Omental fat pad (tissue), 4 donors: ENCODE results near the gene NATD1. TPM values are rescaled to one million over a fixed set of nuclear protein-coding genes. Genes with fewer than 3 reads are reported as not detected.

ENCODE experiments used
- ATAC-seq: fragments of 150-250 bp; one replicate; pipeline ENCODE4 v1.9.1; 2016; ENCODE audit warnings: mild to moderate bottlenecking, moderate library complexity; ENCODE audit not compliant: low FRiP score
- DNase-seq: peaks from one replicate; pipeline ENCODE4 v3.0.0-alpha.2; 2019; ENCODE audit warnings: low spot score
- CTCF ChIP-seq, 3 donors: fragments of 450-650 bp; IDR thresholded peaks; one replicate each; pipeline ENCODE4 v1.5.1; 2016 to 2017; ENCODE audit warnings: antibody characterized with exemption in 3 of 3, mild to moderate bottlenecking in 3 of 3, moderate library complexity in 2 of 3
- total RNA-seq, 4 donors: library from RNA; depleted of rRNA; stranded (reverse); fragments of >200 nt; gene quantifications; one replicate each; pipeline ENCODE4 v1.1.0, GENCODE V29; 2016

NATD1 gene
- total RNA-seq, 4 donors from 2014 or later, result 7.5 to 19.1 (median 9.6) TPM

GRCh38 chr17:21223086-21223485 lies 30.1 kb downstream of the NATD1 start:
- no peak for DNase-seq

GRCh38 chr17:21218831-21219380 lies 34.3 kb downstream of the NATD1 start:
- DNase-seq (no peak), ATAC-seq (no peak)
- TF ChIP-seq CTCF (IDR thresholded peaks at IDR 0.05), result no peak

More at GRCh38 chr17:21223086-21223485, 30.1 kb downstream of the NATD1 start:
- no peak for TF ChIP-seq CTCF (IDR thresholded peaks at IDR 0.05)
- no peak for ATAC-seq

GRCh38 chr17:21218101-21218500 lies 35.1 kb downstream of the NATD1 start:
- DNase-seq (no peak), ATAC-seq (no peak)
- no peak for TF ChIP-seq CTCF (IDR thresholded peaks at IDR 0.05)

GRCh38 chr17:21217346-21217745 lies 35.9 kb downstream of the NATD1 start:
- ATAC-seq (no peak), DNase-seq (no peak)
- TF ChIP-seq CTCF (IDR thresholded peaks at IDR 0.05), result no peak

GRCh38 chr17:21215935-21216334 lies 37.3 kb downstream of the NATD1 start:
- ATAC-seq (no peak), DNase-seq (no peak)
- TF ChIP-seq CTCF (IDR thresholded peaks at IDR 0.05), result no peak

GRCh38 chr17:21214777-21215541 lies 38.3 kb downstream of the NATD1 start:
- TF ChIP-seq CTCF (IDR thresholded peaks at IDR 0.05), result no peak
- peak; percentile 0 for ATAC-seq
- DNase-seq, result no peak
